Naive B cell (primary cell): ENCODE data around the gene BEX2. TPM values are rescaled to one million over a fixed set of nuclear protein-coding genes. Genes with fewer than 3 reads are reported as not detected.
"Not testable (repeated sequence)": the region's sequence is repeated elsewhere in the genome, so short reads cannot be mapped to it uniquely, and the experiment has no call there.

Experiments used
- ATAC-seq, 2 donors: fragments of 150-1000 bp; cut with Tn5 transposase; 2 replicates each; pipeline ENCODE4 v1.10.0; 2021; ENCODE audit warnings: low read depth in 2 of 2, mild to moderate bottlenecking in 2 of 2, moderate library complexity in 2 of 2
- DNase-seq: peaks from one replicate; pipeline ENCODE4 v3.0.0; 2022
- H3K27ac Mint-ChIP-seq, 6 donors: one replicate each; pipeline ENCODE4 v1.8.0; 2020 to 2022; ENCODE audit warnings: mild to moderate bottlenecking in 6 of 6, mixed read lengths in 6 of 6, moderate library complexity in 5 of 6, inconsistent platforms in 2 of 6
- H3K27me3 Mint-ChIP-seq, 3 donors: one replicate each; pipeline ENCODE4 v1.8.0; 2021 to 2022; ENCODE audit warnings: mixed read lengths in 3 of 3, mild to moderate bottlenecking in 1 of 3
- H3K36me3 Mint-ChIP-seq, 2 donors: one replicate each; pipeline ENCODE4 v1.8.0; 2020 to 2022; ENCODE audit warnings: mixed read lengths in 2 of 2, inconsistent platforms in 1 of 2, mild to moderate bottlenecking in 1 of 2
- H3K4me1 Mint-ChIP-seq, 3 donors: one replicate each; pipeline ENCODE4 v1.8.0; 2020 to 2022; ENCODE audit warnings: mixed read lengths in 3 of 3, inconsistent platforms in 1 of 3, mild to moderate bottlenecking in 1 of 3, moderate library complexity in 1 of 3
- H3K4me3 Mint-ChIP-seq, 8 donors: one replicate each; pipeline ENCODE4 v1.8.0; 2020 to 2022; ENCODE audit warnings: mild to moderate bottlenecking in 8 of 8, mixed read lengths in 8 of 8, moderate library complexity in 8 of 8, inconsistent platforms in 2 of 8
- H3K9me3 Mint-ChIP-seq, 7 donors: one replicate each; pipeline ENCODE4 v1.8.0; 2020 to 2022; ENCODE audit warnings: mixed read lengths in 7 of 7, mild to moderate bottlenecking in 5 of 7, inconsistent platforms in 2 of 7, moderate library complexity in 1 of 7
- polyA plus RNA-seq, 6 donors: library from polyadenylated mRNA; unstranded; fragments of 300-500 nt; fragmentation: Illumina TruSeq; gene quantifications; one replicate each; pipeline ENCODE4 v1.2.3, GENCODE V29; 2021; ENCODE audit warnings: low read depth in 6 of 6

The BEX2 gene
- polyA plus RNA-seq, result 10 to 100 TPM; 42.8 to 74.0 (median 49.9) TPM

DNA sequence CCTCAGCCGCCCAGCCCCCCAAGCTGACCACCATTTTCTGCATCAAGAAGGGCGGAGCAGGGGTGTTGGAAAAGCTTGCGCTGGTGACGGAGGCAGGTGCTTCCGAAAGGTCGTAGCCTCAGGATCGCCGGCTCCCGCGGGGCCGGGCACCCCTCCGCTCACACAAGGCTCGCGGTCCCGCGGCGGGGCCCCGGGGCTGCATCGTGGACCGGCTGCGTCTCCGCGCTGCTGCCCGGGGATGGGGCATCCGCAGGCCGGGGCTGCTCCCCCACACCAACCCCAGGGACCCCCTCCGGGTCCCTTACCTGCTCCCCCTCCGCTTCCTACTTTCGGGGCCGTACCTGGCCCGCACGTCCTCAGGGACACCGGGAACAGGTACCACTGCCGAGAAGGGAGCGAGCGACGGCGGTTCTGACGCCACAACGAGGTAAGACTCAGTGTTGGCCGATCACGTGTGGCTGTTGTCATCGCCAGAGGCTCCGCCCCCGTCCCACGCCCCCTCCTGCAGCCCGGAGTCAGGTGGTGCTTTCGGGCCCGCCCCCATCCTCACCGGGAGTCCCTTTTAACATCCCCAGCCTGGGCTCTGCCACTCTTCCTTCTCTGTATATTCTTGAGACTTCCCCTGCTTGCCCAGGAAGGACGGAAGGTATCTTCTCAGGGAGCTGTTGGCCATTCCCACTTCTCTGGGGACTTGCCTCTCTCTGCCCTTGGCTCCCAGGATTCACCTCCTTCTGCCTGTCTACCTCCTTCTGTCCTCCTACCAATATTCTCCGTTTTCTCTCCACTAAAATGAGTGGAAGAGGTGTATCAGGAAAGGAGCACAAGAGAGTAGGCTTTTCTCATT, at the start of gene BEX2:
TSS of gene BEX2 (minus strand) at position 436 of the 844 bp plus-strand sequence. CDS start 1,014 bp downstream, outside the sequence.
- peaks cover 0 to 13% (median 0%) of the 10 kb centered on the region in 3 donors for H3K27me3 Mint-ChIP-seq
- peak within 1 kb of the TSS; percentile 71 to 91 (median 88) for H3K4me3 Mint-ChIP-seq
- DNase-seq (peak; percentile 77), ATAC-seq (peak; percentile 98 to 99)
- peaks cover 0 to 3% (median 0%) of the 10 kb centered on the region in 7 donors for H3K9me3 Mint-ChIP-seq
- peak within 1 kb of the TSS; percentile 42 to 92 (median 75) for H3K27ac Mint-ChIP-seq
- H3K4me1 Mint-ChIP-seq, result peaks cover 0 to 4% (median 0%) of the 10 kb centered on the region in 3 donors
- H3K36me3 Mint-ChIP-seq, result peaks cover 0 to 6% of the 10 kb centered on the region in 2 donors

GRCh38 chrX:103360092-103360491, 49.3 kb upstream of the BEX2 start:
- no peak overlapping the region for H3K4me3 Mint-ChIP-seq
- peaks cover 0 to 2% (median 0%) of the 10 kb centered on the region in 7 donors for H3K9me3 Mint-ChIP-seq
- peaks cover 8 to 16% (median 11%) of the 10 kb centered on the region in 3 donors for H3K27me3 Mint-ChIP-seq
- ATAC-seq, result no peak
- peaks cover 0 to 8% of the 10 kb centered on the region in 2 donors for H3K36me3 Mint-ChIP-seq
- H3K27ac Mint-ChIP-seq, result no peak overlapping the region
- DNase-seq, result no peak
- H3K4me1 Mint-ChIP-seq, result peaks cover 6 to 19% (median 16%) of the 10 kb centered on the region in 3 donors

- not testable (repeated sequence) for H3K9me3 Mint-ChIP-seq, H3K4me3 Mint-ChIP-seq, ATAC-seq, DNase-seq, H3K36me3 Mint-ChIP-seq, H3K27ac Mint-ChIP-seq
- Mint-ChIP-seq H3K27me3 (peaks cover 8 to 16% (median 11%) of the 10 kb centered on the region in 3 donors), H3K4me1 (peaks cover 6 to 19% (median 16%) of the 10 kb centered on the region in 3 donors)
These were observed 48.8 kb upstream of the BEX2 start for GRCh38 chrX:103359605-103360004.

DNA sequence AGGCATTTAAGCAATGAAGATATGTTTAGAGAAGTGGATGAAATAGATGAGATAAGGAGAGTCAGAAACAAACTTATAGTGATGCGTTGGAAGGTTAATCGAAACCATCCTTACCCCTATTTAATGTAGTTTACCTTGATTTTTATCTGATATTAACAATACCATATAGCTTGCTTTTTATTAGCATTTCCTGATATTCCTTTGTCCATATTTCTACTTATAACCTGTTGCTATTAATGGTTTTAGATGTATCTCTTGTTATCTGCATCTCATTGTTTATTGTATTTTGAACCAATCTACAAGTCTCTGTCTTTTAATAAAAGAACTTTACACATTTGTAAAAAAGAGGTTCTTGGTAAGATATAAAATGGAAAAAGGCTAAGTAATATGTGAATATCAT, 47.1 kb upstream of the BEX2 start:
- ATAC-seq (no peak), DNase-seq (no peak)
- Mint-ChIP-seq H3K27me3 (peaks cover 14 to 16% (median 16%) of the 10 kb centered on the region in 3 donors), H3K27ac (no peak overlapping the region), H3K4me3 (peak overlapping the region in 2 of 8 donors; percentile 7 to 84), H3K9me3 (peaks cover 0 to 2% (median 0%) of the 10 kb centered on the region in 7 donors), H3K4me1 (peaks cover 6 to 19% (median 16%) of the 10 kb centered on the region in 3 donors), H3K36me3 (peaks cover 0 to 8% of the 10 kb centered on the region in 2 donors)

DNA sequence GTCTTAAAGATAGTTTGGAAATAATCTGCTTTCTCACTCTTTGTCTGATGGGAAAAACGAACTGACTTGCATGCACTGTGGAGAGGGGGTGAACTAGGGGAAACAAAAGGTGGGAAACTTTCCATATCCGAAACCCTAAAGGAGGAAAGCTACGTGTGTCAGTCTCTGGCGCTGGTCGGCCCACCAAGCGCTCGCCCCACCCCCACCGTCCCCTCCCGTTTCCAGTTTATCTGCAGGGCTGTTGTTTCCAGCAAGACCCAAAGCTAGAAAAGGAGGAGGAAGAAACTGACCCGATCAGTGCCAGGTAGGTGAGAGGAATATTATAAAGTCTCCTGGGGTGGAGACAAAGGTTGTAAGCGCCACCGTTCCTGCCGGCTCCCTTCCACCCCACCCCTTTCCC, 46.1 kb upstream of the BEX2 start:
- H3K27me3 Mint-ChIP-seq, result peaks cover 14 to 16% (median 16%) of the 10 kb centered on the region in 3 donors
- H3K36me3 Mint-ChIP-seq, result peaks cover 0 to 8% of the 10 kb centered on the region in 2 donors
- no peak overlapping the region for H3K27ac Mint-ChIP-seq
- H3K4me1 Mint-ChIP-seq, result peaks cover 6 to 19% (median 16%) of the 10 kb centered on the region in 3 donors
- H3K9me3 Mint-ChIP-seq, result peaks cover 0 to 2% (median 0%) of the 10 kb centered on the region in 7 donors
- ATAC-seq (no peak), DNase-seq (no peak)
- peak overlapping the region; percentile 76 to 94 (median 88) for H3K4me3 Mint-ChIP-seq

- DNase-seq, result no peak
- H3K9me3 Mint-ChIP-seq, result peaks cover 0 to 2% (median 0%) of the 10 kb centered on the region in 7 donors
- peak within 1 kb of the TSS; percentile 76 to 94 (median 88) for H3K4me3 Mint-ChIP-seq
- H3K27me3 Mint-ChIP-seq, result peaks cover 14 to 16% (median 16%) of the 10 kb centered on the region in 3 donors
- H3K36me3 Mint-ChIP-seq, result peaks cover 0 to 8% of the 10 kb centered on the region in 2 donors
- H3K4me1 Mint-ChIP-seq, result peaks cover 6 to 19% (median 16%) of the 10 kb centered on the region in 3 donors
- ATAC-seq, result no peak
- H3K27ac Mint-ChIP-seq, result peak within 1 kb of the TSS in 3 of 6 donors; percentile 21 to 71 (median 47)
These were observed 45.5 kb upstream of the BEX2 start, which contains the start of gene TCEAL9 for GRCh38 chrX:103356130-103356798. Gene TCEAL9, plus strand, starts transcription at chrX:103356506. Its CDS starts 1,179 bp downstream, at chrX:103357685.

- ATAC-seq (no peak), DNase-seq (no peak)
- Mint-ChIP-seq H3K4me1 (no peaks in the 10 kb centered on the region), H3K27ac (no peak overlapping the region), H3K4me3 (no peak overlapping the region), H3K9me3 (peaks cover 0 to 2% (median 0%) of the 10 kb centered on the region in 7 donors), H3K27me3 (peaks cover 9 to 48% (median 12%) of the 10 kb centered on the region in 3 donors), H3K36me3 (peaks cover 0 to 14% of the 10 kb centered on the region in 2 donors)
These were observed 37.0 kb upstream of the BEX2 start for GRCh38 chrX:103347682-103348397.

GRCh38 chrX:103344606-103345005, 33.8 kb upstream of the BEX2 start:
- Mint-ChIP-seq H3K27ac (peak overlapping the region in 1 of 6 donors; percentile 23), H3K4me3 (no peak overlapping the region), H3K4me1 (no peaks in the 10 kb centered on the region), H3K36me3 (peaks cover 0 to 14% of the 10 kb centered on the region in 2 donors), H3K9me3 (peaks cover 0 to under 1% (median 0%) of the 10 kb centered on the region in 7 donors), H3K27me3 (peaks cover 8 to 53% (median 12%) of the 10 kb centered on the region in 3 donors)
- no peak for DNase-seq
- no peak for ATAC-seq

- Mint-ChIP-seq H3K4me3 (no peak overlapping the region), H3K36me3 (peaks cover 0 to 3% of the 10 kb centered on the region in 2 donors), H3K27me3 (peaks cover 5 to 40% (median 7%) of the 10 kb centered on the region in 3 donors), H3K4me1 (no peaks in the 10 kb centered on the region), H3K9me3 (no peaks in the 10 kb centered on the region), H3K27ac (no peak overlapping the region)
- DNase-seq (no peak), ATAC-seq (peak in 1 of 2 donors; percentile 28)
These were observed 32.3 kb upstream of the BEX2 start for GRCh38 chrX:103343105-103343504.

- no peak overlapping the region for H3K27ac Mint-ChIP-seq
- H3K36me3 Mint-ChIP-seq, result no peaks in the 10 kb centered on the region
- no peaks in the 10 kb centered on the region for H3K9me3 Mint-ChIP-seq
- H3K4me3 Mint-ChIP-seq, result no peak overlapping the region
- peaks cover 0 to 30% (median 8%) of the 10 kb centered on the region in 3 donors for H3K27me3 Mint-ChIP-seq
- ATAC-seq (no peak), DNase-seq (no peak)
- no peaks in the 10 kb centered on the region for H3K4me1 Mint-ChIP-seq
These were observed 27.9 kb upstream of the BEX2 start for GRCh38 chrX:103338663-103339062.

DNA sequence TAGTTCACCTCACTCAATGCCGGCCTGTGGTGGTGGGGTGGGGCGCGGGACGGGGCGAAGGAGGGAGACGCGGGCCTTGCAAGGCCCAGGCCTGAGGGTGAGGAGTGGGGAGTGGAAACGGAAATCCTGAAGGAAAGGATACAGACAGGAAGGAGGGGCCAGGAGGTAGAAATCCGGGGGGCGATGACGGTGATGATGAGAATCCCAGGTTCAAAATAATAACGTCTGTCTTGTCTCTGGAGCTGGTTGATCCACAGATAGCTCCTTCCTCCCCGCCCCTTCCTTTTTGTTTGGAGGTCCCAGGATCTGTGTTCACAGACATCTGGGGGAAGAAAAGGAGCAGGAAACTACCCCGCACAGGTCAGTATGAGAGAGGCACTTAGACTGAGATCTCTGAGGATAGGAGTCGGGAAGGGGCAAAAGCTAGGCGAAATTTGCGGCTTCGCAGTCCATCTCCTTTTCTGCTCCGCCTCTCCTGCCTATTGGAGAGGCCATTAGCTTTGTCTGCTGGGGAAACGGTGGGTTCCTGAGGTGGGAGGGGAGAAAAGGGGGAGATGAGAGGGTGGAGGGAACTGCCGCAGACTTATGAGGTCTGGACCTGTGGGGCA, 20.0 kb upstream of the BEX2 start:
- Mint-ChIP-seq H3K4me3 (peak overlapping the region in 1 of 8 donors; percentile 1), H3K27me3 (peaks cover 30 to 65% (median 40%) of the 10 kb centered on the region in 3 donors), H3K9me3 (no peaks in the 10 kb centered on the region), H3K36me3 (no peaks in the 10 kb centered on the region), H3K27ac (no peak overlapping the region), H3K4me1 (no peaks in the 10 kb centered on the region)
- ATAC-seq, result no peak
- no peak for DNase-seq

DNA sequence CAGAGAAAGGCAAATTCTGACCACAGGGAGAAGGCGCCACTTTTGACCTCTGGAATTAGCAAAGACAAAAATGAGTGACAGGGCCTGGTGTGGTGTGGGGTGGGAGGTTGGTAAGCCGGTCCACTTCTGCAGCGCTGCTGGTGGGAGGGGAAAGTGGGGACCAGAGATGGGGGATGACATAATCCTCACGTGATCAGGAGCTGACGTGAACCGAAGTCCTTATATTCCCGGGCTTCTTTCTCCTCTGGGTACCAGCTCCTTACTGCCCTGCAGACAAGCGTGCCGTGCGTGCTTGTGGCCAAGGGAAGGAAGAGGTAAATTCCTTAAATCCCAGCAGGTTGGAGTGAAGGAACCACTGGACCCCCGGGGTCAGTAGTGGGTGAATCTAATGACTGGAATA, 19.2 kb upstream of the BEX2 start, which contains the start of gene TCEAL7:
TSS of gene TCEAL7 (plus strand) at position 249 of the 400 bp plus-strand sequence. CDS start 1,165 bp downstream, outside the sequence.
- no peaks in the 10 kb centered on the region for H3K9me3 Mint-ChIP-seq
- no peaks in the 10 kb centered on the region for H3K36me3 Mint-ChIP-seq
- DNase-seq, result no peak
- no peak within 1 kb of the TSS for H3K27ac Mint-ChIP-seq
- peaks cover 27 to 61% (median 42%) of the 10 kb centered on the region in 3 donors for H3K27me3 Mint-ChIP-seq
- no peaks in the 10 kb centered on the region for H3K4me1 Mint-ChIP-seq
- peak within 1 kb of the TSS in 3 of 8 donors; percentile 1 to 45 (median 12) for H3K4me3 Mint-ChIP-seq
- no peak for ATAC-seq
